Measurements from ENCODE around the gene SHISA9.

SHISA9 gene

DNA sequence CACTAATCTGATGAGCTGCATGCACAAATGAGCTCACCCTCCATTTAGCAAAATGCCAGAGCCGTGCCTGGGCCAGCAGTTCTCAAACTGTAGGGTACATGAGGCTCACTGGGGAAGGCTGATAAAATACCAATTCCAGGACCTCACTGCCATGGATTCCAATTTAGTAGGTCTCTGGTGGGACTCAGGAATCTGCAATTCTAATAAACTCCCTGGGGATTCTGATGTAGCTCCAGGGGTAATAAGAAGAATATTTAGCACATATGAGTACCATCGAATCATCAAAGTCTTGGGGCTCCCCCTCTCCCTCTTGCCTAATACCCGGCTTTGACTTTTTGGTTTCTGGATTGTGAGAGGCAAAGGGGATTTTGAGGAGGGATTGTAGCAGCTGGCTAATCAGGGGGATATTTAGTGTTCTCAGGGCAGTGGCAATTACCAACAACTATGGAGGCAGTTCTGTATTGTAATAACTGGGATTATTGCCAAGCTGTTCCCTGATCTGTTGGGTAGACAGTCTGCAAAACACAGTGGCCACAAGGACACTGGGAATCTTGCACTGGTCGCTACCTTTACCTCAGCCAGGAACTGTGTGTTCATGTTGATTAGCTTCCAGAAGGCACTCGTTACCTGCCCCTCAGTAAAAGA is 140.4 kb downstream of the SHISA9 start:
- Mint-ChIP-seq H3K27me3 (no peaks in the 10 kb centered on the region), H3K4me1 (ENCODE audit: low read depth) (no peaks in the 10 kb centered on the region), H3K9me3 (peaks cover 12% of the 10 kb centered on the region), H3K4me3 (no peak overlapping the region), H3K36me3 (ENCODE audit: low read depth) (no peaks in the 10 kb centered on the region), H3K27ac (no peak overlapping the region)

DNA sequence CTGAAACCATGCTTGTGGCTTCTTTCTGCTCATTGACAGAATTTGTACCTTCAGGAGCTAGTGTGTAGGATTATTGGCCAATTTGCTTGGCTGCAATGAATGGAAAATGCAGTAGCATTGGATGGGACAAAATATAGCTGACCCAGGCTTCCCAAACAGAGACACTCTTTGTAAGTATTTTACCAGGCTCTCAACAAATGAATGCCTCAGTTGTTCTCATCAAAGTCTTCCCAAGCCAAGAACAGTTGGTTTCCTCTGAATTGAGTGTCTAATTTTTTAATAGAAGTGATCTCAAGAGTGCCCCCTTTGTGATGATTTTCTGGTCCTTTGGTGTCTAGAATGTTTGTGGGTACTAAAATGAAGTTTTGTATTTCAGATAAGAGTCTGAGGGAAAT is 140.9 kb downstream of the SHISA9 start:
- Mint-ChIP-seq H3K36me3 (ENCODE audit: low read depth) (no peaks in the 10 kb centered on the region), H3K9me3 (peaks cover 12% of the 10 kb centered on the region), H3K27ac (no peak overlapping the region), H3K4me1 (ENCODE audit: low read depth) (no peaks in the 10 kb centered on the region), H3K4me3 (no peak overlapping the region), H3K27me3 (no peaks in the 10 kb centered on the region)

DNA sequence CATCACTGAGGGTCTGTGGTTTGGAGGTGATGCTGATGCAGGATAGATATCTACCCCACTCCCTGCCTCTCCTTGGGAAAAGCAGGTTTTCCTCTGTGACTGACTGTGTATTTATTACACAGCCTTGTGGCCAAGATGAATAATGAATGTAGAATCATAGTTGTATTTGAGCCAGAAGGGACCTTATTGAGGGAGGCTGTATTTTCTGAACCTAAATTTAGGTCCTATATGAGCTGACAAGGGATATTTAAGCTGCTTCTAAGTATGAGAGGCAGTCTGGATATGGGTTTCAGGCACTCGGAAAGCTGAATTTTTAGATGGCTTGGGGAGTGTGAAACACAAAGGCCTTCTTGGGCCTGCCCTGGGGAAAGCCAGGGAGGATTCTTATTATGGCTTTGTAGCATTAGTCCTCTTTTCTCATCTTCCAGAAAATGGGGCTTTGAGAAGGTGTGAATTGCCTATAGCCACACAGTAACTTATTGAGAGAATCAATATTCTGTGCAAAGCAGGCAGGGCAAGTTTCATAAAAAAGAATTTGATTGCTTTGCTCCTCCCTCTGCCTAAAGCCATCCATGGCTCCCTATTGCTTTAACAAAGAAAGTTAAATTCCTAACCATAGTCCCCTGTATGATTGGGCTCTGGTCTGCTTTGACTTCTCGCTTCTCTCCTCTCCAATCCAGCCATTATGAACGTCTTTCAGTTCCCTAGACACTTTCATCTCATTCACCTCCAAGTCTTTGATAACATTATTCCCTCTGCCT is 144.8 kb downstream of the SHISA9 start:
- Mint-ChIP-seq H3K4me1 (ENCODE audit: low read depth) (no peaks in the 10 kb centered on the region), H3K27ac (no peak overlapping the region), H3K36me3 (ENCODE audit: low read depth) (peaks cover 4% of the 10 kb centered on the region), H3K4me3 (no peak overlapping the region), H3K27me3 (no peaks in the 10 kb centered on the region), H3K9me3 (no peaks in the 10 kb centered on the region)

DNA sequence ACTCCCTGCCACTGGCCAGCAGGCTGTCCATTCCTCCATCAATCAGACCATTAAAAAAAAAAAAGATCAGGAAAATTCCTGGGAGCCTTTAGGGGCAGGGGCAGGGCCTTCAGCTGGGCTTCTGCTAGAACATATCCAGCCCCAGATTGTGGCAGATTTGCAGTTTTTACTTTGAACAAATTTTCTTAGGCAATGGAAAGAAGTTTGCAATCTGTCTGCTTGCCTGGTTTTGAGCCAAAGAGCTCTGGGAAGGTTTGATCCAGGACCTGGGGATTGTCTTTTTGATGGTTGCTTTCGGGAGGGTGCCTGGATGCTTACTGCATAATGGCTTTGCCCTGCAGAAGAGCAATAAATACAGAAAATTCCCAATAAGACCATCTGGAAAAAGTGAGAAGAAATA is 145.9 kb downstream of the SHISA9 start:
- Mint-ChIP-seq H3K9me3 (no peaks in the 10 kb centered on the region), H3K27ac (no peak overlapping the region), H3K27me3 (no peaks in the 10 kb centered on the region), H3K36me3 (ENCODE audit: low read depth) (peaks cover 4% of the 10 kb centered on the region), H3K4me1 (ENCODE audit: low read depth) (no peaks in the 10 kb centered on the region), H3K4me3 (no peak overlapping the region)

DNA sequence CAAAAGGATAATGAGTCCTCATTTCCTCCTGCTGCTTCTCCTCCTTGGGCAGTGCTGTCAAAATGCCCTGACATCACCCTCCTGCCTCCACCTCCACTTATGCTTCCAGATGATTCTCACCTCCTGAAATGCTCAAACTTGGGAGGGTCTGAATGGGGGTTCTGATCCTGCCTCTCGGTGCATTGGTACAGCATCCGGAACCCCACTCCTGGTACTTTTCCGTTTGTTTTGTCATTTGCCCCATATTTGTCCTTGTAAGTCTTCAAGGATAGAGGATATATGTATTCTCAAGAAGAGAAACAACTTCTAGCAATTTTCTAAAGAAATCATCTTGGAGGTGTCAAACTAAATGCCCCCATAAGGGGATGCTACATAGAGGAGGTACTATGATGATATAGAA is 148.3 kb downstream of the SHISA9 start:
- Mint-ChIP-seq H3K27ac (no peak overlapping the region), H3K4me3 (no peak overlapping the region), H3K27me3 (no peaks in the 10 kb centered on the region), H3K36me3 (ENCODE audit: low read depth) (peaks cover 4% of the 10 kb centered on the region), H3K4me1 (ENCODE audit: low read depth) (no peaks in the 10 kb centered on the region), H3K9me3 (peaks cover 11% of the 10 kb centered on the region)

DNA sequence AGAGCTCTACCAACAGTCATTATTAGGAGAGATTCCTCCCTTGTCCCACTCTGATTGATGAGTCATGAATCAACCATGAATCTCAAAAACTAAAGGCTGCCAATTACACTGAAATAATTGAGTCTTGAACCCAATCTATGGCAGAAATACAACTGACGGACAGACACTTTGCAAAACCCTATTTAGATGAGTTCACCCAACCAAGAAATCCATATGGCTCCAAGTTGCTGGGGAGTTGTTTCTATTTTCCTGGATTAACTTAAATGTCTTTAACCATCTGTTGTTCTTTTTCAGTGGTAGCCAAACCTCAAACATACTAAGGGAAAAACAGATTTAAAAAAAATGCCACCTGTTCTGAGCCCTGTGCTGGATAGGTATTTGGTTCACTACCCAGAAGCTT is 151.0 kb downstream of the SHISA9 start:
- H3K27ac Mint-ChIP-seq: no peak overlapping the region
- H3K36me3 Mint-ChIP-seq (ENCODE audit: low read depth): peaks cover 4% of the 10 kb centered on the region
- H3K4me3 Mint-ChIP-seq: no peak overlapping the region
- no peaks in the 10 kb centered on the region for H3K27me3 Mint-ChIP-seq
- no peaks in the 10 kb centered on the region for H3K4me1 Mint-ChIP-seq (ENCODE audit: low read depth)
- H3K9me3 Mint-ChIP-seq: peaks cover 11% of the 10 kb centered on the region

DNA sequence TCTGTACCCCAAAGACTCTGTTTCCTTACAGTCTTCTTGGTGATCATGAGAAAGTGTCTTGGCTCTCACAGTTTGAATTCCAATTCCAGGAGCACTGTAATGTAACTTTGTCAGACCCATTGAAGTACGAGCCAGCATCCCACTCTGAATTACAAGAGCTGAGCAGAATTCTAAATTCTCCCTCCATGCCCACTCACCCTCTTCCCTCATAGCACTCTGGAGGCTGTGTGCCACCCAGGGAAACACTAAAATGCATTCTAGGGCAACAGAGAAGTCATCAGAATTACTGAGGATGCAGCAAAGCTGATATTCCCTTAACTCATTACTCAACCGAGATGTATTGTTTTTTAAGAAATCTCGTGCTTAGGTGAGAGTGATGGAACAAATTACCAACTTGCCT is 154.1 kb downstream of the SHISA9 start:
- Mint-ChIP-seq H3K27me3 (no peaks in the 10 kb centered on the region), H3K9me3 (peaks cover 11% of the 10 kb centered on the region), H3K4me1 (ENCODE audit: low read depth) (no peaks in the 10 kb centered on the region), H3K36me3 (ENCODE audit: low read depth) (no peaks in the 10 kb centered on the region), H3K27ac (no peak overlapping the region), H3K4me3 (no peak overlapping the region)

DNA sequence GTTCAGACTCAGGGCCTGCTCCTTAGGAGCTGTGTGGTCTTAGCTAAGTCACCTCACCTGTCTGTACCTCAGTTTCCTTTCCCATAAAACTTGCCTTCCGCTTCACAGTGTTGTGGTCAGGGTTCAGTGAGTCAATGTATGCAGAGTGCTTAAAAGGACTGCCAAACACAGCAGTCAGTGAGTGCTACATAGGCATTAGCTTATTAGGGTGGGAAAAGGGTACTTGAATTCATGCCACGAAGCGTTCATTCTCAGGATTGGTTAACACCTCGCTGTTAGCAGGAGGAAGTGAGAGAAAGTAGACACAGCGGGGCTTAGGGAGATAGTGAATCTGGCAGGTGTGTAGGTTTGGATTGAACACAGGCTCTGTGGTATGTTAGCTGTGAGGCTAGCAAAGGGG is 155.2 kb downstream of the SHISA9 start:
- no peaks in the 10 kb centered on the region for H3K36me3 Mint-ChIP-seq (ENCODE audit: low read depth)
- no peaks in the 10 kb centered on the region for H3K4me1 Mint-ChIP-seq (ENCODE audit: low read depth)
- no peak overlapping the region for H3K4me3 Mint-ChIP-seq
- H3K9me3 Mint-ChIP-seq: peaks cover 13% of the 10 kb centered on the region
- no peak overlapping the region for H3K27ac Mint-ChIP-seq
- H3K27me3 Mint-ChIP-seq: no peaks in the 10 kb centered on the region

DNA sequence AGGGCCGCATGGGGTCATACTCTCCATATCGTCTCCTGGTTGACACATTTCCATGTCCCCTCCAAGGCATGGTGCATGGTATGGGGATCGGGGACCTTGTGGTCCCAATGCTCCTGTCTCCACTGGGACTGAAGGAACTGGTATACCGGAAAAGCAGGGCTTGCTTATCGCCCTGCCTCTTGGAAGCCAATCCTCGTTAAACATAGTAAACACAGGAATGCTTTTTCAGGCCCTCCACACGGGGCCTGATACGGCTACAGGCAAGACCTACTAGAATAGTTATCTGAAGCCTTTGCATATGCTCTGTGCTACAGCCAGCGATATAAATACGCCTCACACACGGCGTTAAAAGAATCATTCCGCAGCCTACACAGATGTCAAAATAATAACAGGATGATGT is 159.5 kb downstream of the SHISA9 start:
- H3K4me3 Mint-ChIP-seq: no peak overlapping the region
- H3K27ac Mint-ChIP-seq: no peak overlapping the region
- H3K27me3 Mint-ChIP-seq: no peaks in the 10 kb centered on the region
- no peaks in the 10 kb centered on the region for H3K4me1 Mint-ChIP-seq (ENCODE audit: low read depth)
- H3K36me3 Mint-ChIP-seq (ENCODE audit: low read depth): no peaks in the 10 kb centered on the region
- peaks cover 3% of the 10 kb centered on the region for H3K9me3 Mint-ChIP-seq

DNA sequence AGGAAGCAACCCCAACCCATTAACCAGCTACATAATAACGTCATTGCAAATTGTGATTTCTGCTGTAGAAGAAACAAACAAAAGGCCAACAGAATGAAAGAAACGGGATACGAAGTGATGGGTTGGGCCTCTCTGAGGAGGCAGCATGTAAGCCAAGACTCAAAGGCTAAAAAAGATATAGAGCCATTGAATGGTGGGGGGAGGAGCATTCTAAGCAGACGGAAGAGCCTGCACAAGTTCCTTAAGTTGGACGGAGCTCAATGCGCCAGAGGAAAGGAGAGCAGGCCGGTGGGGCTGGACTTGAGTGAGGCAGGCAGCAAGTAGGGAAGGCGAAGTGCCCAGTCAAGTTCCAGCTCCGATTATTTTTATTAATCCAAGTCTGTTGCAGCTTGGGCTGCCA is 160.3 kb downstream of the SHISA9 start:
- Mint-ChIP-seq H3K9me3 (peaks cover 3% of the 10 kb centered on the region), H3K4me1 (ENCODE audit: low read depth) (no peaks in the 10 kb centered on the region), H3K36me3 (ENCODE audit: low read depth) (no peaks in the 10 kb centered on the region), H3K4me3 (no peak overlapping the region), H3K27me3 (no peaks in the 10 kb centered on the region), H3K27ac (no peak overlapping the region)

DNA sequence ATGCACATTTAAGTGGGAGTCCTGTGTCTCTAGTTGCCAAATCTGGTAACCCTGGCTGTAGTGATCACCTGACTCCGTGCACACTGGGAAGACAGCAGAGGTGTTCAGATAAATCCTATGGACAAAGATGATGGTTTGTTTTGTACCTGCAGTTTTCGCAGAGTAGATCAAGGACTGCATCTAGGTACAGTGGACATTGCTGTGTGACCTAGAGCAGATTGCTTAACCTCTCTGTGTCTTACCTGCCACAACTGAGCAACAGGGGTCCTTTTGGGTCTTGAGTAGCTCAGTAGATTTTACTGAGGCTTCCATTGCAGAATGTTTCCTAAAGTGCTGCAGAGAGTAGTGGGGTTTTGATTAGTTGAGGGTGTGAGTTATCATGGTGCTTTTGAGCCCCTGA is 160.8 kb downstream of the SHISA9 start:
- H3K4me3 Mint-ChIP-seq: no peak overlapping the region
- H3K27me3 Mint-ChIP-seq: no peaks in the 10 kb centered on the region
- no peaks in the 10 kb centered on the region for H3K36me3 Mint-ChIP-seq (ENCODE audit: low read depth)
- no peaks in the 10 kb centered on the region for H3K4me1 Mint-ChIP-seq (ENCODE audit: low read depth)
- H3K9me3 Mint-ChIP-seq: peaks cover 3% of the 10 kb centered on the region
- H3K27ac Mint-ChIP-seq: no peak overlapping the region

DNA sequence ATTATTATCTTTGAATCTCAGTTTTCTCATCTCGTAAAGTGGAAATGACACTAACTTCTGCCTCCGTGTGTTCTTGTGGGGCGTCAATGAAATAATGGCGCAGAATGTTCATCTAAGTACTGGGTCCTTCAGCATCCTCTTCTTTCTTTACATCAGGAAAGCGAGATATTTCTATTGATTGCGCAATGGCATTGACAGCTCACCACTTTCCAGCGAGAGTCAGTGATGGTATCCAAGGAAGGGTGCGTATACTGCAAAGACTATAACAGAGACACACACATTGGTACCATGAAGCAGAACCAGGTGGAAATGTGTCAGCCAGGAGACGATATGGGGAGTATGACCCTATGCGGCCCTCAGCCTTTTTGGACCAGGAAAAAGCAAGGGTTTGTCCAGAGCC is 162.1 kb downstream of the SHISA9 start:
- no peaks in the 10 kb centered on the region for H3K36me3 Mint-ChIP-seq (ENCODE audit: low read depth)
- H3K27me3 Mint-ChIP-seq: no peaks in the 10 kb centered on the region
- peaks cover 9% of the 10 kb centered on the region for H3K9me3 Mint-ChIP-seq
- H3K4me1 Mint-ChIP-seq (ENCODE audit: low read depth): no peaks in the 10 kb centered on the region
- no peak overlapping the region for H3K4me3 Mint-ChIP-seq
- no peak overlapping the region for H3K27ac Mint-ChIP-seq

DNA sequence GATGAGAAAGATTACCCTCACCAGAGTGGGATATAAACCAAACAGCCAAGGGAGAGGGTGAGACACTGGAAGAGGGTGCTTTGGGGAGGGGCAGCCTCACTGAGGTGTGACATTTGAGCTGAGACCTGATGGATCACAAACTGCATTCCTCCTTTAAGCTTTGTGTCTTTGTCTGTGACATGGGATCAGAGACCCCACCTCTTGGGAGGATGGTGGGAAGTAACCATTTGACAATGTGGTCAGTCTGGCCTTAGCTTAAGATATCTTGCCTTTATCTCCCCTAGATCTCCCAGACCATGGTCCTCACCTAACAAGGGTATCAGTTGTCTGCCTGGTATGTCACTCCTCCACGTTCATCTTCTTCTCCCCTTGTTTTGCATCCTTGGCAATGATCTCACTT is 163.4 kb downstream of the SHISA9 start:
- H3K36me3 Mint-ChIP-seq (ENCODE audit: low read depth): no peaks in the 10 kb centered on the region
- no peaks in the 10 kb centered on the region for H3K4me1 Mint-ChIP-seq (ENCODE audit: low read depth)

DNA sequence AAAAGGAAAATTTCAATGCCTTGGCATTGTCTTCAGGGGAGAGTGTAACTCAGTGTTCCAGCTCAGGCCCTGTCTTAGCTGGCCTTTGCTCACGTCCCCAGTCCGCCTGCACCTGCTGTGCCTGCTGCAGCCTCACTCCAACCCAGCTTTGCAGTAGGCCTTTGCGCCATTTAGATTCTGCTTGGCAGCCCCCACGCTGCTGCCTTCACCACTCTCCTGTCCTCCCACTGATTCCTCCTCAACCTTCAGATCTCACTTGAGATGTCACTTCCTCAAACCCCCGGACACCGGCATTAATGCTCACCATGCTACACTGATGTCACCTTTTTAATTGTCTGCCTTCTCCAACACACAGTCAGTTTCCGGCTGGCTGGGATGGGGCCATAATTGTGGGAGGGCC is 166.2 kb downstream of the SHISA9 start:
- Mint-ChIP-seq H3K9me3 (peaks cover 10% of the 10 kb centered on the region), H3K27ac (no peak overlapping the region), H3K4me1 (ENCODE audit: low read depth) (no peaks in the 10 kb centered on the region), H3K36me3 (ENCODE audit: low read depth) (no peaks in the 10 kb centered on the region), H3K27me3 (no peaks in the 10 kb centered on the region), H3K4me3 (no peak overlapping the region)

More for the DNA sequence above, 163.4 kb downstream of the SHISA9 start:
- no peak overlapping the region for H3K4me3 Mint-ChIP-seq
- H3K27ac Mint-ChIP-seq: no peak overlapping the region
- peaks cover 13% of the 10 kb centered on the region for H3K9me3 Mint-ChIP-seq
- no peaks in the 10 kb centered on the region for H3K27me3 Mint-ChIP-seq

DNA sequence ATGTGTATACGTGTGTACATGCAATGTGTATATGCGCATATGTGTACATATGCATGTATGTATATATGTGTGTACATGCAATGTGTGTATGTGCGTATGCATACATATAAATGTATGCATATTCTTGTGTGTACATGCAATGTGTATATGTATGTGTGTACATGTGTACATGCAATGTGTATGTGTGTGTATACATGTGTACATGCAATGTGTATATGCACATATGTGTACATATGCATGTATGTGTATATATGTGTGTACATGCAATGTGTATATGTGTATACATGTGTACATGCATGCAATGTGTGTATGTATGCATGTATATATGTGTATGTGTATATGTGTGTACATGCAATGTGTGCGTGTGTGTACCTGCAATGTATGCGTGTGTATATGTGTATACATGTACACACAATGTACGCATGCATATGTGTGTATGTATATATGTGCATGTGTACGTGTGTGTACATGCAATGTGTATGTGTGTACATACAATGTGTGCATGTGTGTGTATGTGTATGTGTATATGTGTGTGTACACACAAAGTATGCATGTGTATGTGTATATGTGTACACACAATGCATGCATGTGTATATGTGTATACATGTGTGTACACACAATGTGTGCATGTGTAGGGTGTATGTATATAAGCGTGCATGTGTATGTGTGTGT is 167.7 kb downstream of the SHISA9 start:
- Mint-ChIP-seq H3K27ac (no peak overlapping the region), H3K4me3 (no peak overlapping the region), H3K9me3 (peaks cover 16% of the 10 kb centered on the region), H3K4me1 (ENCODE audit: low read depth) (no peaks in the 10 kb centered on the region), H3K27me3 (no peaks in the 10 kb centered on the region), H3K36me3 (ENCODE audit: low read depth) (no peaks in the 10 kb centered on the region)
